HCT116 (cell line): ENCODE data around the gene CALHM4. TPM values are rescaled to one million over a fixed set of nuclear protein-coding genes. Genes with fewer than 3 reads are reported as not detected.

Source experiments
- ATAC-seq: fragments of 200-7000 bp; cut with Tn5 transposase; 2 replicates; pipeline ENCODE4 v1.9.1; 2020; ENCODE audit warnings: mild to moderate bottlenecking, moderate library complexity
- BruUV-seq: library from RNA; stranded (reverse); fragments of 400-500 nt; replicated peaks from 2 replicates; lab custom pipeline; 2021; lab: Mats Ljungman, UMichigan
- CTCF ChIA-PET: fragments of 300-600 bp; sonication (Branson Sonifier 250); formaldehyde crosslinking; loops from one replicate; lab custom pipeline; 2021; ENCODE audit warnings: antibody characterized with exemption; lab: Charles Lee
- POLR2A ChIA-PET: fragments of 300-600, 350-600 bp; sonication (Branson Sonifier 250); formaldehyde crosslinking; loops from one replicate; lab custom pipeline; 2021; ENCODE audit warnings: antibody characterized with exemption; lab: Charles Lee
- RAD21 ChIA-PET, 2 experiments: fragments of 300-600 bp; sonication (Branson Sonifier 250); formaldehyde crosslinking; loops; one replicate each; lab custom pipeline; 2023; ENCODE audit warnings: low total read pairs in 2 of 2; ENCODE audit not compliant: uncharacterized antibody in 2 of 2, unreplicated experiment in 2 of 2, low non-redundant PET in 1 of 2; lab: Charles Lee
- DNase-seq: peaks from one replicate; pipeline ENCODE4 v3.0.0-alpha.2; 2010; ENCODE audit warnings: low read depth, low spot score
- H2AFZ ChIP-seq: fragments of 200-600 bp; shearing (Covaris generic), sonication (generic); 2 replicates; pipeline ENCODE4 v1.6.1; 2017; ENCODE audit warnings: low read depth, mixed run types, mixed read lengths, antibody characterized with exemption, low read length; ENCODE audit not compliant: poor library complexity, severe bottlenecking
- H3K27ac ChIP-seq: 2 replicates; pipeline ENCODE4 v1.5.1; 2012; ENCODE audit warnings: low read depth, low read length
- H3K27me3 ChIP-seq: fragments of 200-600 bp; sonication (generic); 2 replicates; pipeline ENCODE4 v1.6.1; 2016; ENCODE audit warnings: mixed run types, low read length, mixed read lengths; ENCODE audit not compliant: insufficient read depth
- H3K36me3 ChIP-seq, 2 experiments: fragments of 200-500 bp in 1 of 2; fragments of 200-600 bp in 1 of 2; sonication (Bioruptor generic) in 1 of 2; sonication (generic) in 1 of 2; 2 replicates each; pipeline versions ENCODE4 v1.5.1 to v1.6.1; 2014 to 2016; ENCODE audit warnings: low read length in 2 of 2, inconsistent platforms in 1 of 2, mixed read lengths in 1 of 2, mixed run types in 1 of 2; ENCODE audit not compliant: insufficient read depth in 2 of 2, control insufficient read depth in 1 of 2
- H3K4me1 ChIP-seq, 2 experiments: fragments of 200-600 bp in 1 of 2; sonication (generic) in 1 of 2; 2 replicates each; pipeline versions ENCODE4 v1.5.1 to v1.6.1; 2012 to 2017; ENCODE audit warnings: low read length in 2 of 2, inconsistent platforms in 1 of 2, mild to moderate bottlenecking in 1 of 2, mixed read lengths in 1 of 2, mixed run types in 1 of 2, moderate library complexity in 1 of 2; ENCODE audit not compliant: insufficient read depth in 2 of 2, control insufficient read depth in 1 of 2
- H3K4me2 ChIP-seq: fragments of 200-600 bp; sonication (generic); 2 replicates; pipeline ENCODE4 v1.6.1; 2017; ENCODE audit warnings: mixed run types, low read length, mixed read lengths
- H3K4me3 ChIP-seq, 2 experiments: fragments of 200-600 bp in 1 of 2; sonication (generic) in 1 of 2; replicated peaks in 1 of 2; 2 replicates each; pipeline ENCODE4 v1.5.1; 2011 to 2016; ENCODE audit warnings: low read length in 2 of 2, control low read depth in 1 of 2, low read depth in 1 of 2, mild to moderate bottlenecking in 1 of 2, mixed read lengths in 1 of 2, mixed run types in 1 of 2
- H3K79me2 ChIP-seq: fragments of 200-600 bp; sonication (generic); 2 replicates; pipeline ENCODE4 v1.6.1; 2017; ENCODE audit warnings: mild to moderate bottlenecking, mixed run types, low read length, moderate library complexity, mixed read lengths; ENCODE audit not compliant: insufficient read depth
- H3K9ac ChIP-seq: fragments of 200-600 bp; sonication (generic); 2 replicates; pipeline ENCODE4 v1.6.1; 2016; ENCODE audit warnings: low read length, mixed read lengths
- H3K9me2 ChIP-seq: fragments of 200-600 bp; sonication (generic), shearing (Covaris generic); 2 replicates; pipeline ENCODE4 v1.6.1; 2017; ENCODE audit warnings: mixed run types, mild to moderate bottlenecking, moderate library complexity; ENCODE audit not compliant: insufficient read depth
- H3K9me3 ChIP-seq, 2 experiments: fragments of 200-500 bp in 1 of 2; fragments of 200-600 bp in 1 of 2; sonication (Bioruptor generic) in 1 of 2; sonication (generic) in 1 of 2; 2 replicates each; pipeline ENCODE4 v1.6.1; 2014 to 2017; ENCODE audit warnings: low read length in 2 of 2, mixed read lengths in 2 of 2, inconsistent platforms in 1 of 2, low read depth in 1 of 2, mild to moderate bottlenecking in 1 of 2, mixed run types in 1 of 2, moderate library complexity in 1 of 2; ENCODE audit not compliant: control insufficient read depth in 1 of 2, insufficient read depth in 1 of 2
- H4K20me1 ChIP-seq: fragments of 200-600 bp; sonication (generic), shearing (Covaris generic); 2 replicates; pipeline ENCODE4 v1.6.1; 2017; ENCODE audit warnings: mixed run types, mild to moderate bottlenecking, moderate library complexity; ENCODE audit not compliant: insufficient read depth
- ATF3 ChIP-seq: IDR thresholded peaks from 2 replicates; pipeline ENCODE4 v1.6.1; 2012
- CEBPB ChIP-seq: IDR thresholded peaks from 2 replicates; pipeline ENCODE4 v1.6.1; 2012; ENCODE audit warnings: low read depth
- CTCF ChIP-seq, 3 experiments: fragments of 200-600 bp in 1 of 3; sonication (generic) in 1 of 3; IDR thresholded peaks in 2 of 3; conservative IDR thresholded peaks in 1 of 3; 2 replicates each; pipeline ENCODE4 v1.5.1; 2012 to 2017; ENCODE audit warnings: low read depth in 2 of 3, low read length in 2 of 3, antibody characterized with exemption in 1 of 3, borderline replicate concordance in 1 of 3, control low read depth in 1 of 3, mild to moderate bottlenecking in 1 of 3, mixed read lengths in 1 of 3, mixed run types in 1 of 3, moderate library complexity in 1 of 3; ENCODE audit not compliant: insufficient read depth in 1 of 3
- EGR1 ChIP-seq: IDR thresholded peaks from 2 replicates; pipeline ENCODE4 v1.6.1; 2012; ENCODE audit warnings: low read depth
- ELF1 ChIP-seq: IDR thresholded peaks from 2 replicates; pipeline ENCODE4 v1.6.1; 2012; ENCODE audit warnings: low read depth, borderline replicate concordance
- EZH2 ChIP-seq: fragments of 200-600 bp; sonication (generic); IDR thresholded peaks from 2 replicates; pipeline ENCODE4 v1.6.1; 2017; ENCODE audit warnings: antibody characterized with exemption, mixed run types
- EZH2phosphoT487 ChIP-seq: fragments of 200-600 bp; IDR thresholded peaks from 2 replicates; pipeline ENCODE4 v1.6.1; 2018; ENCODE audit warnings: antibody characterized with exemption, borderline replicate concordance
- FOSL1 ChIP-seq: IDR thresholded peaks from 2 replicates; pipeline ENCODE4 v1.6.1; 2012; ENCODE audit warnings: low read depth
- JUND ChIP-seq: IDR thresholded peaks from 2 replicates; pipeline ENCODE4 v1.6.1; 2012
- MAX ChIP-seq: IDR thresholded peaks from 2 replicates; pipeline ENCODE4 v1.6.1; 2012
- POLR2A ChIP-seq: IDR thresholded peaks from 2 replicates; pipeline ENCODE4 v1.7.0; 2011; ENCODE audit warnings: borderline replicate concordance; ENCODE audit not compliant: insufficient read depth, insufficient read length; ENCODE audit errors: extremely low read depth
- POLR2AphosphoS5 ChIP-seq: IDR thresholded peaks from 2 replicates; pipeline ENCODE4 v1.6.1; 2011; ENCODE audit warnings: mild to moderate bottlenecking, low read depth, low read length, moderate library complexity
- RAD21 ChIP-seq: IDR thresholded peaks from 2 replicates; pipeline ENCODE4 v1.6.1; 2012; ENCODE audit warnings: low read depth, mild to moderate bottlenecking
- REST ChIP-seq: IDR thresholded peaks from 2 replicates; pipeline ENCODE4 v1.6.1; 2012; ENCODE audit warnings: low read depth
- SIN3A ChIP-seq: IDR thresholded peaks from 2 replicates; pipeline ENCODE4 v1.6.1; 2012; ENCODE audit warnings: low read depth
- SP1 ChIP-seq: IDR thresholded peaks from 2 replicates; pipeline ENCODE4 v1.6.1; 2012; ENCODE audit warnings: low read depth
- SRF ChIP-seq: IDR thresholded peaks from 2 replicates; pipeline ENCODE4 v1.6.1; 2012; ENCODE audit warnings: low read depth
- TCF7L2 ChIP-seq: IDR thresholded peaks from 2 replicates; pipeline ENCODE4 v1.7.0; 2011; ENCODE audit warnings: borderline replicate concordance, inconsistent platforms; ENCODE audit not compliant: insufficient read depth, insufficient read length; ENCODE audit errors: extremely low read depth
- YY1 ChIP-seq: IDR thresholded peaks from 2 replicates; pipeline ENCODE4 v1.6.1; 2011; ENCODE audit warnings: low read length, low read depth, moderate library complexity, mild to moderate bottlenecking; ENCODE audit not compliant: insufficient replicate concordance; ENCODE audit errors: extremely low read depth
- ZFX ChIP-seq: fragments of 450-650 bp; IDR thresholded peaks from 2 replicates; pipeline ENCODE4 v1.6.1; 2017
- ZNF274 ChIP-seq: fragments of 200-500 bp; sonication (Bioruptor generic); IDR thresholded peaks from 2 replicates; pipeline ENCODE4 v1.6.1; 2014; ENCODE audit warnings: mild to moderate bottlenecking, low read depth, low read length, inconsistent platforms
- intact Hi-C: fragments of 100-400 bp; cut with micrococcal nuclease; formaldehyde crosslinking; loops from 2 replicates; pipeline ENCODE4 v1.10.0; 2022
- total RNA-seq: library from RNA; stranded (reverse); gene quantifications from one replicate; pipeline ENCODE4 v1.2.1, GENCODE V29; 2021; ENCODE audit not compliant: unreplicated experiment

The CALHM4 gene
- total RNA-seq, 1 experiment from 2014 or later: not detected

- TF ChIP-seq REST (no peak), YY1 (no peak), FOSL1 (no peak), JUND (no peak), SRF (no peak), EZH2 (no peak), ELF1 (no peak)
Observed at GRCh38 chr6:116514111-116514510, 39.4 kb upstream of the CALHM4 start (continued).

- intact Hi-C loops: no loop called here
- no peak for DNase-seq
- BruUV-seq: no TSS peak
- no peak overlapping the region for H3K4me3 ChIP-seq
- no peak for ATAC-seq
- H2AFZ ChIP-seq: no peak overlapping the region
- H3K9me3 ChIP-seq: no peaks in the 10 kb centered on the region
- CTCF ChIA-PET: interaction anchor here (0.7 kb wide), 1 partner anchor 228 kb away, joined by 3 read pairs; no protein-coding TSS in a partner anchor
- no peaks in the 10 kb centered on the region for H3K36me3 ChIP-seq
- POLR2A ChIA-PET: no interaction called here
- H3K27ac ChIP-seq: no peak overlapping the region
- H3K9ac ChIP-seq: no peak overlapping the region
- no peak overlapping the region for H3K4me2 ChIP-seq
- no peaks in the 10 kb centered on the region for H4K20me1 ChIP-seq
- H3K27me3 ChIP-seq: no peaks in the 10 kb centered on the region
- H3K79me2 ChIP-seq: no peaks in the 10 kb centered on the region
- no peaks in the 10 kb centered on the region for H3K9me2 ChIP-seq
- RAD21 ChIA-PET: no interaction called here
- peaks cover 0 to 9% of the 10 kb centered on the region in 2 experiments; a peak in 2 of 4 replicates for H3K4me1 ChIP-seq
- TF ChIP-seq MAX: no peak
- TF ChIP-seq SRF: no peak
- no peak for TF ChIP-seq EGR1
- no peak for TF ChIP-seq ZNF274
- TF ChIP-seq POLR2AphosphoS5: no peak
- no peak for TF ChIP-seq CEBPB
- no peak for TF ChIP-seq ELF1
- TF ChIP-seq TCF7L2: no peak
- no peak for TF ChIP-seq ZFX
- no peak for TF ChIP-seq SIN3A
- no peak for TF ChIP-seq EZH2
- no peak for TF ChIP-seq EZH2phosphoT487
- no peak for TF ChIP-seq ATF3
- TF ChIP-seq RAD21: no peak
- TF ChIP-seq POLR2A: no peak
- no peak for TF ChIP-seq SP1
- TF ChIP-seq CTCF (IDR thresholded peaks at IDR 0.05 in 2 of 3, conservative IDR thresholded peaks at IDR 0.05 in 1 of 3; ENCODE audit: borderline replicate concordance in 1 of 3, insufficient read depth in 1 of 3, low read depth in 2 of 3, low read length in 2 of 3): no peak
Observed at GRCh38 chr6:116515141-116515540, 38.4 kb upstream of the CALHM4 start.
